HepG2 (cell line): ENCODE results near the gene KLHL33. TPM values are rescaled to one million over a fixed set of nuclear protein-coding genes. Genes with fewer than 3 reads are reported as not detected.

ENCODE experiments used
- AHDC1 ChIP-seq: sonication (generic); formaldehyde crosslinking; IDR thresholded peaks from 2 replicates; pipeline ENCODE4 v1.5.1; 2020; ENCODE audit warnings: mild to moderate bottlenecking, missing genetic modification reagents, borderline replicate concordance
- ATF6 ChIP-seq: sonication (generic); formaldehyde crosslinking; conservative IDR thresholded peaks from 2 replicates; pipeline ENCODE4 v1.4.0; 2020; ENCODE audit warnings: missing genetic modification reagents
- BATF2 ChIP-seq: sonication (generic); formaldehyde crosslinking; IDR thresholded peaks from 2 replicates; pipeline ENCODE4 v1.8.0; 2022; ENCODE audit warnings: mild to moderate bottlenecking, missing genetic modification reagents, moderate library complexity
- GFI1 ChIP-seq: sonication (generic); formaldehyde crosslinking; IDR thresholded peaks from 2 replicates; pipeline ENCODE4 v1.5.0; 2020; ENCODE audit warnings: missing genetic modification reagents, mild to moderate bottlenecking, borderline replicate concordance
- GPN1 ChIP-seq: sonication (generic); formaldehyde crosslinking; IDR thresholded peaks from 2 replicates; pipeline ENCODE4 v1.5.1; 2020; ENCODE audit warnings: missing genetic modification reagents, borderline replicate concordance
- HMG20B ChIP-seq: conservative IDR thresholded peaks from 2 replicates; pipeline ENCODE4 v1.6.1; 2016; ENCODE audit warnings: missing genetic modification reagents, missing compliant biosample characterization
- KAT7 ChIP-seq: IDR thresholded peaks from 2 replicates; pipeline ENCODE4 v1.6.1; 2018; ENCODE audit warnings: borderline replicate concordance, missing compliant biosample characterization
- NR3C1 ChIP-seq: sonication (generic); formaldehyde crosslinking; IDR thresholded peaks from 2 replicates; pipeline ENCODE4 v1.4.0; 2020; ENCODE audit warnings: missing genetic modification reagents
- POGZ ChIP-seq: sonication (generic); formaldehyde crosslinking; IDR thresholded peaks from 2 replicates; pipeline ENCODE4 v1.4.0; 2020; ENCODE audit warnings: mild to moderate bottlenecking, missing genetic modification reagents
- PRDM15 ChIP-seq: sonication (generic); formaldehyde crosslinking; IDR thresholded peaks from 2 replicates; pipeline ENCODE4 v1.4.0; 2020; ENCODE audit warnings: missing genetic modification reagents
- RCOR2 ChIP-seq: IDR thresholded peaks from 2 replicates; pipeline ENCODE4 v1.6.1; 2016; ENCODE audit warnings: missing biosample characterization, missing genetic modification reagents
- SMAD3 ChIP-seq: sonication (generic); formaldehyde crosslinking; IDR thresholded peaks from 2 replicates; pipeline ENCODE4 v1.4.0; 2020; ENCODE audit warnings: missing genetic modification reagents
- SRSF1 ChIP-seq: fragments of 200-400 bp; formaldehyde crosslinking; optimal IDR thresholded peaks from 2 replicates; pipeline ENCODE3; 2017; ENCODE audit warnings: mild to moderate bottlenecking, low read depth, low read length, moderate library complexity
- ZNF12 ChIP-seq: sonication (generic); formaldehyde crosslinking; IDR thresholded peaks from 2 replicates; pipeline ENCODE4 v1.5.0; 2020; ENCODE audit warnings: missing genetic modification reagents
- ZNF34 ChIP-seq: sonication (generic); formaldehyde crosslinking; IDR thresholded peaks from 2 replicates; pipeline ENCODE4 v1.4.0; 2020; ENCODE audit warnings: mild to moderate bottlenecking, missing genetic modification reagents, borderline replicate concordance
- ZNF766 ChIP-seq: sonication (generic); formaldehyde crosslinking; IDR thresholded peaks from 2 replicates; pipeline ENCODE4 v1.5.0; 2020; ENCODE audit warnings: missing genetic modification reagents, borderline replicate concordance
- polyA plus RNA-seq, 8 experiments: library from polyadenylated mRNA; depleted of rRNA in 3 of 8; stranded (reverse) in 7 of 8; unstranded in 1 of 8; fragments of >200 nt; fragmentation: Illumina TruSeq in 4 of 8; extraction: Trizol in 4 of 8; gene quantifications; 2 replicates each; pipeline versions ENCODE4 v1.2.1 to v1.2.3, GENCODE V29; 2011 to 2016; ENCODE audit warnings: low read depth in 4 of 8, missing spikeins in 1 of 8, mixed read lengths in 1 of 8; ENCODE audit not compliant: insufficient read depth in 1 of 8
- total RNA-seq, 5 experiments: library from RNA; depleted of rRNA; stranded (reverse); fragments of >200 nt; fragmentation: Illumina TruSeq; extraction: Trizol; gene quantifications; 2 replicates each; pipeline ENCODE4 v1.2.3, GENCODE V29; 2016; ENCODE audit warnings: low read depth in 1 of 5

The KLHL33 gene
- total and polyA plus RNA-seq, 2 of the 13 experiments (the other 11 are each of a cell fraction or from before 2014, with no cell fraction given): not detected

GRCh38 chr14:20461225-20462141 is 25.5 kb upstream of the KLHL33 start, which contains the start of gene PIP4P1 (continued):
- TF ChIP-seq RCOR2 (CRISPR knock-in tag): no peak; the same call in 1 of the 2 replicates
- TF ChIP-seq KAT7: peak; percentile 41; the same call in 1 of the 2 replicates
- TF ChIP-seq PRDM15 (CRISPR knock-in tag): peak; percentile 49; the same call in 1 of the 2 replicates
- TF ChIP-seq POGZ (CRISPR knock-in tag): peak; percentile 100
- TF ChIP-seq SRSF1: no peak
- no peak for TF ChIP-seq GPN1 (CRISPR knock-in tag)
- peak; percentile 91; the same call in 1 of the 2 replicates for TF ChIP-seq ZNF766
- peak; percentile 71; the same call in 1 of the 2 replicates for TF ChIP-seq ZNF12 (CRISPR knock-in tag)
- TF ChIP-seq BATF2 (CRISPR knock-in tag): peak; percentile 78; the same call in 1 of the 2 replicates
- peak; percentile 98 for TF ChIP-seq SMAD3
- 0 out of 2 replicates have a peak, but pooled peaks have one; percentile 14 for TF ChIP-seq AHDC1 (CRISPR knock-in tag)
- TF ChIP-seq ATF6 (CRISPR knock-in tag): no peak
- peak; percentile 66; the same call in 1 of the 2 replicates for TF ChIP-seq HMG20B (CRISPR knock-in tag)
- no peak for TF ChIP-seq ZNF34 (CRISPR knock-in tag)
- 0 out of 2 replicates have a peak, but pooled peaks have one; percentile 59 for TF ChIP-seq GFI1
- no peak for TF ChIP-seq NR3C1
